ENCODE measurements around the gene PLA2G6. TPM values are rescaled to one million over a fixed set of nuclear protein-coding genes. Genes with fewer than 3 reads are reported as not detected.

The PLA2G6 gene
- total RNA-seq, 1 experiment from 2014 or later: 29.9 TPM

DNA sequence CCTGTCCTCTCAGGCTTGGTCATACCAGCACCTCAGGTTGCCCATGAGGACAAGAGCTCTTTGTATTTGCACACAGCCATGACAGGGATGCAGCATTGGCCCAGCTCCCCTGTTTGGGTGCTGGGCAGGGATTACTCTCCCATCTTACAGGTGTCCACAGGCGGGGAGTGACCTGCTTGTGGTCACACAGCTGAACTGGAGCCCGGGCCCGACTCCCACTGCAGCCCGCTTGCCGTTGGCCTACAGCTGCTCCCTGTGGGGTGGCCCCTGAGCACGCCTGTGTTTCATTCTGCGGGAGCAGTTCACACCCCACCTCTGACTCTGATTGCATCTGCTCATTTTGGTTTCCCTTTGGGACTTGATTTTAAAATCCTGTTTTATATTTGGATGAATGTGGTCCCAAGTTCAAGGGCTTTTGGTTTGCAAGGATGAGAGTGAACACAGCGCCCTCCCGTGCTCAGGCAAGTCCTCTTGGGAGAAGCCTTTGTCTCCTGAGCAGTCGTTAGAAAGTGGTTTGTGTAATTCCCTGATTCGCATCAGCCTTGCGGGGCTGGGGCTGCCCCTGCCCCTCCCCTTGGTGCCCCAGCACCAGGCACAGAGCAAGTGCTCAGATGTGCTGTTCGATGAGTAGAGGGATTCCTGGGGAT lies 115.1 kb downstream of the PLA2G6 start:
- ChIA-PET POLR2A (no interaction called here), CTCF (interaction anchor here (0.5 to 6.4 kb wide), 7 partner anchors 8 to 115 kb away, joined by 3 to 42 read pairs (median 4); partner anchors contain the start of gene PLA2G6)
- Mint-ChIP-seq H3K4me3 (no peak overlapping the region), H3K9me3 (no peaks in the 10 kb centered on the region), H3K27ac (peak overlapping the region; percentile 57; the same call in 1 of the 2 replicates), H3K4me1 (no peaks in the 10 kb centered on the region), H3K36me3 (peaks cover 24% of the 10 kb centered on the region), H3K27me3 (ENCODE audit: low read depth) (no peaks in the 10 kb centered on the region)
- DNase-seq (ENCODE audit: low spot score): no peak
- no peak for ATAC-seq
- TF ChIP-seq PRDM15 (CRISPR knock-in tag; IDR thresholded peaks at IDR 0.05) (no peak), ZNF423 (CRISPR knock-in tag; IDR thresholded peaks at IDR 0.05) (no peak), NR1H2 (CRISPR knock-in tag; IDR thresholded peaks at IDR 0.05) (no peak), TCF7 (CRISPR knock-in tag; IDR thresholded peaks at IDR 0.05; ENCODE audit: low read depth) (no peak), FOXK1 (CRISPR knock-in tag; IDR thresholded peaks at IDR 0.05) (no peak), ZNF121 (CRISPR knock-in tag; IDR thresholded peaks at IDR 0.05) (no peak), HMGA2 (CRISPR knock-in tag; IDR thresholded peaks at IDR 0.05) (no peak), KAT7 (CRISPR knock-in tag; IDR thresholded peaks at IDR 0.05; ENCODE audit: borderline replicate concordance) (no peak), ZNF232 (CRISPR knock-in tag; IDR thresholded peaks at IDR 0.05) (no peak), ZNF512 (CRISPR knock-in tag; IDR thresholded peaks at IDR 0.05; ENCODE audit: borderline replicate concordance) (no peak), MXD4 (CRISPR knock-in tag; IDR thresholded peaks at IDR 0.05; ENCODE audit: borderline replicate concordance) (no peak), PRRX2 (CRISPR knock-in tag; IDR thresholded peaks at IDR 0.05) (no peak), ESRRA (CRISPR knock-in tag; IDR thresholded peaks at IDR 0.05; ENCODE audit: borderline replicate concordance) (no peak)
- TF ChIP-seq, protein P1, sequence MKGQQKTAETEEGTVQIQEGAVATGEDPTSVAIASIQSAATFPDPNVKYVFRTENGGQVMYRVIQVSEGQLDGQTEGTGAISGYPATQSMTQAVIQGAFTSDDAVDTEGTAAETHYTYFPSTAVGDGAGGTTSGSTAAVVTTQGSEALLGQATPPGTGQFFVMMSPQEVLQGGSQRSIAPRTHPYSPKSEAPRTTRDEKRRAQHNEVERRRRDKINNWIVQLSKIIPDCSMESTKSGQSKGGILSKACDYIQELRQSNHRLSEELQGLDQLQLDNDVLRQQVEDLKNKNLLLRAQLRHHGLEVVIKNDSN (CRISPR knock-in tag; IDR thresholded peaks at IDR 0.05): no peak

GRCh38 chr22:38065539-38065938 lies 116.1 kb downstream of the PLA2G6 start:
- Mint-ChIP-seq H3K4me1 (no peaks in the 10 kb centered on the region), H3K27ac (no peak overlapping the region), H3K4me3 (no peak overlapping the region), H3K9me3 (no peaks in the 10 kb centered on the region), H3K36me3 (peaks cover 24% of the 10 kb centered on the region), H3K27me3 (ENCODE audit: low read depth) (no peaks in the 10 kb centered on the region)
- no peak for ATAC-seq
- ChIA-PET CTCF (interaction anchor here (1.0 to 6.4 kb wide), 5 partner anchors 9 to 116 kb away, joined by 3 to 42 read pairs (median 9); partner anchors contain the start of gene PLA2G6), POLR2A (interaction anchor here (0.6 kb wide), 1 partner anchor 47 kb away, joined by 4 read pairs; no protein-coding TSS in a partner anchor)
- no peak for DNase-seq (ENCODE audit: low spot score)
- TF ChIP-seq CREM (CRISPR knock-in tag; IDR thresholded peaks at IDR 0.05): no peak
- no peak for TF ChIP-seq NR2C2 (CRISPR knock-in tag; IDR thresholded peaks at IDR 0.05)
- no peak for TF ChIP-seq NFATC4 (CRISPR knock-in tag; IDR thresholded peaks at IDR 0.05)
- TF ChIP-seq CTCF (IDR thresholded peaks at IDR 0.05): no peak
- TF ChIP-seq JUN (CRISPR knock-in tag; IDR thresholded peaks at IDR 0.05): no peak
- TF ChIP-seq TP53 (CRISPR knock-in tag; IDR thresholded peaks at IDR 0.05): no peak
- TF ChIP-seq MYBL2 (CRISPR knock-in tag; IDR thresholded peaks at IDR 0.05): no peak
- TF ChIP-seq PRDM15 (CRISPR knock-in tag; IDR thresholded peaks at IDR 0.05): no peak
- TF ChIP-seq, protein P2, sequence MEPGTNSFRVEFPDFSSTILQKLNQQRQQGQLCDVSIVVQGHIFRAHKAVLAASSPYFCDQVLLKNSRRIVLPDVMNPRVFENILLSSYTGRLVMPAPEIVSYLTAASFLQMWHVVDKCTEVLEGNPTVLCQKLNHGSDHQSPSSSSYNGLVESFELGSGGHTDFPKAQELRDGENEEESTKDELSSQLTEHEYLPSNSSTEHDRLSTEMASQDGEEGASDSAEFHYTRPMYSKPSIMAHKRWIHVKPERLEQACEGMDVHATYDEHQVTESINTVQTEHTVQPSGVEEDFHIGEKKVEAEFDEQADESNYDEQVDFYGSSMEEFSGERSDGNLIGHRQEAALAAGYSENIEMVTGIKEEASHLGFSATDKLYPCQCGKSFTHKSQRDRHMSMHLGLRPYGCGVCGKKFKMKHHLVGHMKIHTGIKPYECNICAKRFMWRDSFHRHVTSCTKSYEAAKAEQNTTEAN (CRISPR knock-in tag; IDR thresholded peaks at IDR 0.05): no peak
- TF ChIP-seq ESRRA (CRISPR knock-in tag; IDR thresholded peaks at IDR 0.05; ENCODE audit: borderline replicate concordance): no peak
- TF ChIP-seq, protein P3, sequence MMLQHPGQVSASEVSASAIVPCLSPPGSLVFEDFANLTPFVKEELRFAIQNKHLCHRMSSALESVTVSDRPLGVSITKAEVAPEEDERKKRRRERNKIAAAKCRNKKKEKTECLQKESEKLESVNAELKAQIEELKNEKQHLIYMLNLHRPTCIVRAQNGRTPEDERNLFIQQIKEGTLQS (CRISPR knock-in tag; conservative IDR thresholded peaks at IDR 0.05): no peak
